CD8-positive, alpha-beta memory T cell (primary cell): Measurements from ENCODE around the gene GMDS. TPM values are rescaled to one million over a fixed set of nuclear protein-coding genes. Genes with fewer than 3 reads are reported as not detected.

Experiments
- CTCF ChIA-PET: fragments of 350-600 bp; sonication (Branson Sonifier 250); formaldehyde crosslinking; loops from one replicate; lab custom pipeline; 2021; ENCODE audit warnings: antibody characterized with exemption; lab: Charles Lee
- POLR2A ChIA-PET: fragments of 350-600 bp; sonication (Branson Sonifier 250); formaldehyde crosslinking; loops from one replicate; lab custom pipeline; 2021; ENCODE audit warnings: antibody characterized with exemption; lab: Charles Lee
- DNase-seq, 5 donors: peaks; one replicate each; pipeline versions ENCODE4 v3.0.0 to v3.0.0-alpha.2; 2020 to 2022; ENCODE audit warnings: mixed read lengths in 1 of 5
- H3K27ac ChIP-seq: one replicate; pipeline ENCODE4 v1.7.0; 2013; ENCODE audit warnings: low read depth, mild to moderate bottlenecking, low read length, moderate library complexity
- H3K27me3 ChIP-seq: 2 replicates; pipeline ENCODE4 v1.7.0; 2013; ENCODE audit warnings: low read length, mild to moderate bottlenecking; ENCODE audit not compliant: insufficient read depth, poor library complexity, severe bottlenecking
- H3K36me3 ChIP-seq: 2 replicates; pipeline ENCODE4 v1.7.0; 2013; ENCODE audit warnings: mild to moderate bottlenecking, low read length, moderate library complexity; ENCODE audit not compliant: insufficient read depth
- H3K4me1 ChIP-seq: 2 replicates; pipeline ENCODE4 v1.7.0; 2013; ENCODE audit warnings: mild to moderate bottlenecking, low read length, moderate library complexity; ENCODE audit not compliant: insufficient read depth
- H3K4me3 ChIP-seq: 2 replicates; pipeline ENCODE4 v1.7.0; 2013; ENCODE audit warnings: mild to moderate bottlenecking, low read length
- H3K9me3 ChIP-seq: 2 replicates; pipeline ENCODE4 v1.7.0; 2013; ENCODE audit warnings: mild to moderate bottlenecking, low read length
- H3K27ac Mint-ChIP-seq, 8 donors: one replicate each; pipeline ENCODE4 v1.8.0; 2020 to 2021; ENCODE audit warnings: mixed read lengths in 8 of 8, mild to moderate bottlenecking in 6 of 8, inconsistent platforms in 3 of 8, moderate library complexity in 3 of 8
- H3K27me3 Mint-ChIP-seq, 2 donors: one replicate each; pipeline ENCODE4 v1.8.0; 2020 to 2021; ENCODE audit warnings: mixed read lengths in 2 of 2, mild to moderate bottlenecking in 1 of 2, moderate library complexity in 1 of 2
- H3K36me3 Mint-ChIP-seq, 3 donors: one replicate each; pipeline ENCODE4 v1.8.0; 2020 to 2021; ENCODE audit warnings: mixed read lengths in 3 of 3, inconsistent platforms in 1 of 3, mild to moderate bottlenecking in 1 of 3
- H3K4me1 Mint-ChIP-seq, 3 donors: one replicate each; pipeline ENCODE4 v1.8.0; 2020 to 2021; ENCODE audit warnings: mixed read lengths in 3 of 3, inconsistent platforms in 1 of 3, mild to moderate bottlenecking in 1 of 3
- H3K4me3 Mint-ChIP-seq, 7 donors: one replicate each; pipeline ENCODE4 v1.8.0; 2020 to 2021; ENCODE audit warnings: mixed read lengths in 7 of 7, mild to moderate bottlenecking in 6 of 7, moderate library complexity in 4 of 7, inconsistent platforms in 2 of 7
- H3K9me3 Mint-ChIP-seq, 5 donors: one replicate each; pipeline ENCODE4 v1.8.0; 2020 to 2022; ENCODE audit warnings: mixed read lengths in 5 of 5, mild to moderate bottlenecking in 3 of 5, moderate library complexity in 2 of 5, inconsistent platforms in 1 of 5
- polyA plus RNA-seq: library from polyadenylated mRNA; unstranded; fragments of 300-500 nt; fragmentation: Illumina TruSeq; gene quantifications from one replicate; pipeline ENCODE4 v1.2.3, GENCODE V29; 2021
- total RNA-seq, 2 experiments: library from RNA; stranded (reverse); gene quantifications; one replicate each; pipeline ENCODE4 v1.2.3, GENCODE V29; 2021

GMDS gene
- total and polyA plus RNA-seq, 3 experiments from 2014 or later: 16.4 to 33.4 (median 28.6) TPM

GRCh38 chr6:1621070-1621701 is 624.2 kb downstream of the GMDS start:
- H3K27ac ChIP-seq: no peak overlapping the region
- H3K4me3 ChIP-seq: no peak overlapping the region
- no peaks in the 10 kb centered on the region for H3K9me3 Mint-ChIP-seq
- H3K4me1 ChIP-seq: peaks cover 7% of the 10 kb centered on the region
- no peak overlapping the region for H3K27ac Mint-ChIP-seq
- H3K36me3 Mint-ChIP-seq: peaks cover 2 to 19% (median 18%) of the 10 kb centered on the region in 3 donors
- H3K9me3 ChIP-seq: no peaks in the 10 kb centered on the region
- POLR2A ChIA-PET: no interaction called here
- peaks cover 58 to 71% of the 10 kb centered on the region in 2 donors for H3K27me3 Mint-ChIP-seq
- peaks cover 12 to 17% (median 13%) of the 10 kb centered on the region in 3 donors for H3K4me1 Mint-ChIP-seq
- no peaks in the 10 kb centered on the region for H3K36me3 ChIP-seq
- peaks cover 25% of the 10 kb centered on the region for H3K27me3 ChIP-seq
- no peak overlapping the region for H3K4me3 Mint-ChIP-seq
- CTCF ChIA-PET: no interaction called here
- DNase-seq: no peak

- Histone ChIP-seq H3K4me1 (peaks cover 5% of the 10 kb centered on the region), H3K4me3 (no peak overlapping the region), H3K36me3 (no peaks in the 10 kb centered on the region), H3K27ac (no peak overlapping the region), H3K9me3 (no peaks in the 10 kb centered on the region), H3K27me3 (peaks cover 23% of the 10 kb centered on the region)
- Mint-ChIP-seq H3K9me3 (no peaks in the 10 kb centered on the region), H3K4me1 (peaks cover 8 to 11% (median 8%) of the 10 kb centered on the region in 3 donors), H3K27ac (no peak overlapping the region), H3K27me3 (peaks cover 61 to 71% of the 10 kb centered on the region in 2 donors), H3K36me3 (peaks cover 2 to 19% (median 18%) of the 10 kb centered on the region in 3 donors), H3K4me3 (no peak overlapping the region)
- DNase-seq: no peak
- ChIA-PET CTCF (no interaction called here), POLR2A (no interaction called here)
Observed at GRCh38 chr6:1620504-1621069, 624.8 kb downstream of the GMDS start.

GRCh38 chr6:1619673-1620503 is 625.5 kb downstream of the GMDS start:
- Histone ChIP-seq H3K27me3 (peaks cover 19% of the 10 kb centered on the region), H3K36me3 (no peaks in the 10 kb centered on the region), H3K4me1 (no peaks in the 10 kb centered on the region), H3K4me3 (no peak overlapping the region), H3K9me3 (no peaks in the 10 kb centered on the region), H3K27ac (no peak overlapping the region)
- H3K4me3 Mint-ChIP-seq: no peak overlapping the region
- H3K27ac Mint-ChIP-seq: no peak overlapping the region
- ChIA-PET POLR2A (no interaction called here), CTCF (no interaction called here)
- peaks cover under 1 to 4% (median 2%) of the 10 kb centered on the region in 3 donors for H3K4me1 Mint-ChIP-seq
- peaks cover 2 to 19% (median 18%) of the 10 kb centered on the region in 3 donors for H3K36me3 Mint-ChIP-seq
- H3K9me3 Mint-ChIP-seq: no peaks in the 10 kb centered on the region
- H3K27me3 Mint-ChIP-seq: peaks cover 58 to 67% of the 10 kb centered on the region in 2 donors
- no peak for DNase-seq

- ChIA-PET CTCF (no interaction called here), POLR2A (no interaction called here)
- Mint-ChIP-seq H3K9me3 (no peaks in the 10 kb centered on the region), H3K4me1 (peaks cover 0 to 3% (median 2%) of the 10 kb centered on the region in 3 donors), H3K27me3 (peaks cover 58 to 67% of the 10 kb centered on the region in 2 donors), H3K27ac (no peak overlapping the region), H3K36me3 (peaks cover 2 to 19% (median 18%) of the 10 kb centered on the region in 3 donors), H3K4me3 (no peak overlapping the region)
- Histone ChIP-seq H3K27ac (no peak overlapping the region), H3K36me3 (no peaks in the 10 kb centered on the region), H3K9me3 (no peaks in the 10 kb centered on the region), H3K27me3 (peaks cover 19% of the 10 kb centered on the region), H3K4me1 (no peaks in the 10 kb centered on the region), H3K4me3 (no peak overlapping the region)
- no peak for DNase-seq
Observed at GRCh38 chr6:1619098-1619672, 626.2 kb downstream of the GMDS start.

DNA sequence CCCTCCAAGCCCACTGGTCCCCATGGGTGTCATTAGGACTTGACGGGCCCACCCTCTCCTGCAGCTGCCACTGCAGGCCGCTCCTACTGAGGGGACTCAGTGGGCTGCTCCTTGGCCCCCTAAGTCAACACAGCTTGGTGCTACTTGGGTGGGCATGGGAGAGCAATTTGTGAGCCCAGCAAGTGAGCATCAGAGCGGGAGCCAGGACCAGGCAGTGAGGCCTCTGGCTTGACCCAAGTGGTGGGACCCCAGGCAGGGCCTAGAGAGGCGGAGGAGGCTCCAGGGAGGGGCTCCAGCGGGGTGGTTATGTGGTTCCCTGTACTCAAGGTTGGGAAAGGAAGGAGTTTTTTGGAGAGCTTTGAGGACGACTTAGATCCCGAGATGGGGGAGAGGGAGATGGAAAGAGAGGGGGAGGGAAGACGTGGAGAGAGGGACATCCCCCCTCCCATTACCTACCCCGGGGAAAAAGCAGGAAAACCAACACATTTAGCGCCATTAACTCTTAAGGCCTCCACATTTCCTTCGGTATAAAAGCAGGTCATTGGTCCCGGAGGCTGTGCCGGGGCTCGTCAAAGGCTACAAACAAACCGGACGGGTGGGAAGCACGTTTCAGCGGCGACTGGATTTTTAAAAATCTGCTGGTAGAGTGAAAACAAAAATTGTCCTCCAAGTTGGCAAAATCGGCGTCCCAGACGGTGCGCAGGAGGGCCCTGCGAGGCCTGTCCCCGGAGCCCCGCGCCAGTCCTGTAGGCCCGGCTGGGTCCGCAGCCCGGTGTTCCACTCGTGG is 626.9 kb downstream of the GMDS start:
- peaks cover 2 to 17% (median 16%) of the 10 kb centered on the region in 3 donors for H3K36me3 Mint-ChIP-seq
- CTCF ChIA-PET: no interaction called here
- peaks cover 25% of the 10 kb centered on the region for H3K27me3 ChIP-seq

DNA sequence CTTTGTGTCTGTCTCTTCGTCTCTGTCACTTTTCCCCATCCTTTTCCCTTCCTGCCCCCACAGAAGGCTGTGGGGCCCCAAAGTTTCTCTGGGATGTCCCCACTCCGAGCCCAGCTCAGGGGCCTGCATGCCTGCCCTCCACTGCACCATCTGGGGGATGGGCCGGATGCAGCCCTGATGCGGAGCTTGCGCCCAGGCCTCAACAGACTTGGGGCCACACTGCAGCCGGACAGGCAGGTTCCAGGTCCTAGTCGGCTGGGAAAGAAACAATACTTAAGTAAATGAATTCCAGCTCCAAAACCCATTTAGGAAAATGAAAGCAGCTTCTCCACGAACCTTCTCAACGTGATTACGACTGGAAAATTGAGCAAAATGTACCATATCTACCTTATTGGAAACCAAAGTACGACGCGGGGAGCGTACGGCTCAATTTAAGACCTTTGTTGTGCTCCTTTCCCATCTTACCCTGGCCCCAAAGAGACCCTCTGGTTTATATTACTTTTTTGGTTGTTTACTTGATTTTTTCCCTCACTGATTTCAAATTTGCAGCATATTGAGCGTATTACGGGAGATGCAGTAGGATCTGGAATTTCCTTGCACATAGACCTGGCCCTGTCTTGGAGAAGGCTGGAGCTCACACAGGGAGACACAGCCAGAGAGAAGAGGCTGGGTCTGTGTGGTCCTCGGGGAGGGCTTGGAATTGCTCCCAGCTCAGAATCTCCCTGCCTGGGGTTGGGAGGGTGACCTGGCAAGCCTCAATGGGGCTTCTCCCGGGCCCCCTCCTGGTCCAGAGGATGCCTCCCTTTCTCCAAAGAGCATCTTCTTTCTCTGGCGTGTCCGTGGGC is 627.7 kb downstream of the GMDS start:
- no peak for DNase-seq
- peaks cover 3 to 10% (median 9%) of the 10 kb centered on the region in 3 donors for H3K4me1 Mint-ChIP-seq
- Histone ChIP-seq H3K27me3 (peaks cover 32% of the 10 kb centered on the region), H3K36me3 (no peaks in the 10 kb centered on the region), H3K9me3 (no peaks in the 10 kb centered on the region), H3K4me1 (no peaks in the 10 kb centered on the region), H3K4me3 (no peak overlapping the region), H3K27ac (no peak overlapping the region)
- H3K27ac Mint-ChIP-seq: peak overlapping the region in 1 of 8 donors; percentile 35
- H3K4me3 Mint-ChIP-seq: no peak overlapping the region
- H3K36me3 Mint-ChIP-seq: peaks cover 2 to 12% (median 10%) of the 10 kb centered on the region in 3 donors
- POLR2A ChIA-PET: no interaction called here
- CTCF ChIA-PET: interaction anchor here (0.8 to 1.6 kb wide), 5 partner anchors 9 to 1017 kb away, joined by 3 to 5 read pairs (median 3); no protein-coding TSS in a partner anchor
- peaks cover 57 to 66% of the 10 kb centered on the region in 2 donors for H3K27me3 Mint-ChIP-seq
- H3K9me3 Mint-ChIP-seq: no peaks in the 10 kb centered on the region

More for the DNA sequence above, 626.9 kb downstream of the GMDS start:
- peaks cover 58 to 66% of the 10 kb centered on the region in 2 donors for H3K27me3 Mint-ChIP-seq
- POLR2A ChIA-PET: no interaction called here
- H3K9me3 ChIP-seq: no peaks in the 10 kb centered on the region
- H3K4me1 ChIP-seq: no peaks in the 10 kb centered on the region
- no peak for DNase-seq
- H3K4me3 ChIP-seq: no peak overlapping the region
- H3K9me3 Mint-ChIP-seq: no peaks in the 10 kb centered on the region
- peaks cover 3 to 4% (median 3%) of the 10 kb centered on the region in 3 donors for H3K4me1 Mint-ChIP-seq
- no peak overlapping the region for H3K4me3 Mint-ChIP-seq
- H3K27ac Mint-ChIP-seq: no peak overlapping the region
- no peaks in the 10 kb centered on the region for H3K36me3 ChIP-seq
- no peak overlapping the region for H3K27ac ChIP-seq
